ENCODE data around the gene TLR4. TPM values are rescaled to one million over a fixed set of nuclear protein-coding genes. Genes with fewer than 3 reads are reported as not detected.
A peak's percentile ranks its signal among the peaks of the same experiment; 100 is the strongest.

The TLR4 gene
- total RNA-seq, 1 donor from 2014 or later: 172 TPM

- DNase-seq (ENCODE audit: low read depth in 2 of 2): peak in 1 of 2 donors; percentile 26
These were observed 40.7 kb downstream of the TLR4 start for GRCh38 chr9:117744856-117745389.

GRCh38 chr9:117745598-117745997, 41.4 kb downstream of the TLR4 start:
- DNase-seq (ENCODE audit: low read depth in 2 of 2): no peak

- DNase-seq (ENCODE audit: low read depth in 2 of 2): no peak
These were observed 42.1 kb downstream of the TLR4 start for GRCh38 chr9:117746263-117746662.

- DNase-seq (ENCODE audit: low read depth in 2 of 2): peak; percentile 26 to 36
These were observed 43.3 kb downstream of the TLR4 start for GRCh38 chr9:117747386-117747970.

GRCh38 chr9:117750401-117750800, 46.2 kb downstream of the TLR4 start:
- DNase-seq (ENCODE audit: low read depth in 2 of 2): no peak

- DNase-seq (ENCODE audit: low read depth in 2 of 2): no peak
These were observed 48.7 kb downstream of the TLR4 start for GRCh38 chr9:117752894-117753293.

GRCh38 chr9:117757561-117758190, 53.5 kb downstream of the TLR4 start:
- no peak for DNase-seq (ENCODE audit: low read depth in 2 of 2)

GRCh38 chr9:117763314-117763713, 59.1 kb downstream of the TLR4 start:
- peak in 1 of 2 donors; percentile 57 for DNase-seq (ENCODE audit: low read depth in 2 of 2)

- DNase-seq (ENCODE audit: low read depth in 2 of 2): no peak
These were observed 64.7 kb downstream of the TLR4 start for GRCh38 chr9:117768750-117769395.

- no peak for DNase-seq (ENCODE audit: low read depth in 2 of 2)
These were observed 66.9 kb downstream of the TLR4 start for GRCh38 chr9:117771136-117771535.

GRCh38 chr9:117772960-117773359, 68.8 kb downstream of the TLR4 start:
- peak in 1 of 2 donors; percentile 37 for DNase-seq (ENCODE audit: low read depth in 2 of 2)
